H7 (cell line): Measurements from ENCODE around the gene TBC1D16. TPM values are rescaled to one million over a fixed set of nuclear protein-coding genes. Genes with fewer than 3 reads are reported as not detected.

Source experiments
- DNase-seq: peaks from one replicate; pipeline ENCODE4 v3.0.0; 2012
- H3K27me3 ChIP-seq: 2 replicates; pipeline ENCODE4 v1.6.0; 2011; ENCODE audit warnings: mild to moderate bottlenecking, low read length; ENCODE audit not compliant: control insufficient read depth, insufficient read depth
- H3K36me3 ChIP-seq: replicated peaks from 2 replicates; pipeline ENCODE4 v1.5.1; 2011; ENCODE audit warnings: low read length; ENCODE audit not compliant: control insufficient read depth, insufficient read depth
- H3K4me3 ChIP-seq: 2 replicates; pipeline ENCODE4 v1.5.1; 2011; ENCODE audit warnings: low read depth, mild to moderate bottlenecking, control low read depth, low read length, moderate library complexity; ENCODE audit not compliant: insufficient read depth
- total RNA-seq: library from RNA; depleted of rRNA; stranded (reverse); fragments of >200 nt; shearing (Covaris generic); gene quantifications from 2 replicates; pipeline ENCODE4 v1.2.3, GENCODE V29; 2014; rRNA removed

The TBC1D16 gene, protein sequence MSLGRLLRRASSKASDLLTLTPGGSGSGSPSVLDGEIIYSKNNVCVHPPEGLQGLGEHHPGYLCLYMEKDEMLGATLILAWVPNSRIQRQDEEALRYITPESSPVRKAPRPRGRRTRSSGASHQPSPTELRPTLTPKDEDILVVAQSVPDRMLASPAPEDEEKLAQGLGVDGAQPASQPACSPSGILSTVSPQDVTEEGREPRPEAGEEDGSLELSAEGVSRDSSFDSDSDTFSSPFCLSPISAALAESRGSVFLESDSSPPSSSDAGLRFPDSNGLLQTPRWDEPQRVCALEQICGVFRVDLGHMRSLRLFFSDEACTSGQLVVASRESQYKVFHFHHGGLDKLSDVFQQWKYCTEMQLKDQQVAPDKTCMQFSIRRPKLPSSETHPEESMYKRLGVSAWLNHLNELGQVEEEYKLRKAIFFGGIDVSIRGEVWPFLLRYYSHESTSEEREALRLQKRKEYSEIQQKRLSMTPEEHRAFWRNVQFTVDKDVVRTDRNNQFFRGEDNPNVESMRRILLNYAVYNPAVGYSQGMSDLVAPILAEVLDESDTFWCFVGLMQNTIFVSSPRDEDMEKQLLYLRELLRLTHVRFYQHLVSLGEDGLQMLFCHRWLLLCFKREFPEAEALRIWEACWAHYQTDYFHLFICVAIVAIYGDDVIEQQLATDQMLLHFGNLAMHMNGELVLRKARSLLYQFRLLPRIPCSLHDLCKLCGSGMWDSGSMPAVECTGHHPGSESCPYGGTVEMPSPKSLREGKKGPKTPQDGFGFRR
- total RNA-seq, result 81.8 and 95.8 TPM in 2 replicates

DNA sequence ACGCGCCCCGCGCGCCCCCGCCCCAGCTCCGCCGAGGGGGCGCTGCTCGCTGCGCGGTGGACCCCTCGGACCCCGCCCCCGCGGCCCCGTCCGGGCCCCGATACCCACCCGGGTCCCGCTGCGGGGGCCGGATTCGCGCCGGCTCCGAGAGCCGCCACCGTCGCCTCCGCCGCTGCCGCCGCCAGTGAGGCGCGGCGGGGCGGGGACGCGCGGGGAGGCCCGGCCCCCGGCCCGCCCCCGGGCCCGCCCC lies at the start of gene TBC1D16:
TBC1D16 (minus strand) TSS at position 186 of the 250 bp plus-strand sequence. CDS start 22,325 bp downstream, outside the sequence.
- no peak for DNase-seq
- H3K4me3 ChIP-seq, result peak within 1 kb of the TSS; percentile 97
- H3K27me3 ChIP-seq, result no peaks in the 10 kb centered on the region
- no peaks in the 10 kb centered on the region for H3K36me3 ChIP-seq

DNA sequence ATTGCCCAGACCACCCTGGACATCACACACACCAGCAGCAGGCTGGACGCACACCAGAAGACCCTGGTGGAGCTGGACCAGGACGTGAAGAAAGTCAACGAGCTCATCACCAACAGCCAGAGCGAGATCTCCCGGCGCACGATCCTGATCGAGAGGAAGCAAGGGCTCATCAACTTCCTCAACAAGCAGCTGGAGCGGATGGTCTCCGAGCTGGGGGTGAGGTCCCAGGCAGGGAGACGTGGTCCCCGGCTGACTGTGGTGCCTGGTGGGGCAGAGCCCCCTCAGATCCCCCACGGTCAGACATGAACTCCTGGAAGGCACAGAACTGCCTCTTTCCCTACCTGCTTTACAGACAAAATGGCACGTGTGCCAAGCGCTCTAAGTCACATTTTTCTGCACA lies 49.1 kb upstream of the TBC1D16 start:
- no peak overlapping the region for H3K4me3 ChIP-seq
- H3K27me3 ChIP-seq, result no peaks in the 10 kb centered on the region
- H3K36me3 ChIP-seq, result no peaks in the 10 kb centered on the region
- DNase-seq, result no peak

DNA sequence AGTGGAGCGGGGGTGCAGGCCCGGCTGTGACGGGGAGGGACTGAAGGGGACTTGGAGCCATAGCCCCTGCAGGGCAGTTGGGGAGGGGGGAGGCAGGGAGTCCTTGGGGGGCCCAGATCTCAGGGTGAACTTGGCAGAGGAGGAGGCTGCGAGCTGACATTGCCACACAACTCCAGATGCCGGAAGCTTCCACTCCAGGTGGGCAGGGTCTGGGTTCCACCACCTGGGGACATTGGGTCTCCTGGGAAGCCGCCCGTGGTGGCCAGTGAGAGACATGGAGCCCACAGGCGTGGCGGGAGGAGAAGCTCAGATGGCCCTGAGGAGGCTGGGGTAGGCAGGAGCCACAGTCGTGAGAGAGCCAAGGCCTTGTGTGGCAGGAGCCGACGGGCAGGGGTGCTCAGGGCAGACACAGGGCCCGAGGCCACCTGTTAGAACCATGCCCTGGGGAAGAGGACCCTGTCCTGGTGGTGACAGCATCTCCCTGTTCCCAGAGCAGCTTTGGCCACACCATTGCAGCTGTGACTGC lies 47.5 kb upstream of the TBC1D16 start:
- no peaks in the 10 kb centered on the region for H3K36me3 ChIP-seq
- H3K4me3 ChIP-seq, result no peak overlapping the region
- DNase-seq, result peak; percentile 59
- H3K27me3 ChIP-seq, result no peaks in the 10 kb centered on the region

DNA sequence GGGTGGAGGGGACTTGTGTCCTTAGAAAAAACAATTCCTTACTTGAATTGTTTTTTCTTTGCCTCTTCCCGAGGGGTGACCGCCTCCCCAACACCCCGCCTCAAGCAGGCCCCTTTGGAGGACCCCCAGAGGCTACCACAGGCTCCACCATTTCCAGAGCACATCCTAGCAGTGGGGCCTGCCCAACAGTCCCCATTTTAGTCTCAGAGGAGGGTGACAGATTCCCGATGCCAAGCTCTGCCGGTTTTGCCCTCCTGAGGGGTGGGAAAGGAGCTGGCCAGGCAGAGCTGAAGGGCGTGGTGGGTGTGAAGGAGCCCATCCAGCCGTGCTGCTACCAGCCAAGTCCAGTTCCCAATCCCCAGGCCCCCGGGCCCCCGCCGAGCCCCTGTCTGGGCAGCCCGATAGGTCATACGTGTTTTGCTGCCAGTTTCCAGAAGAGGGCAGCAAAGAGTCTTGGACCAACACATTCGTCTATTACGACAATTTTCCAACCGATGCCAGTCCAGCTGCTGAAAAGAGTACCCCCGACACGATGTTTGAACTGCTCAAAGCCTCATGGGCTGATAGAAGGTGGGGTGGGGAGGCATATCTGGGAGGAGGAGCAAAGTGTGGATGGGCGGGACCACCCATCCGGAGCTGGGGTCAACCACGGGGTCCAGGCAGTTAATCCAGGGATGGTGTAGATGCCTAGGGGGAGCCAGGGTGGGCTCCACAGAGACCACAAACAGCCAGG lies 46.9 kb upstream of the TBC1D16 start:
- no peaks in the 10 kb centered on the region for H3K36me3 ChIP-seq
- DNase-seq, result peak; percentile 96
- H3K27me3 ChIP-seq, result no peaks in the 10 kb centered on the region
- H3K4me3 ChIP-seq, result no peak overlapping the region

DNA sequence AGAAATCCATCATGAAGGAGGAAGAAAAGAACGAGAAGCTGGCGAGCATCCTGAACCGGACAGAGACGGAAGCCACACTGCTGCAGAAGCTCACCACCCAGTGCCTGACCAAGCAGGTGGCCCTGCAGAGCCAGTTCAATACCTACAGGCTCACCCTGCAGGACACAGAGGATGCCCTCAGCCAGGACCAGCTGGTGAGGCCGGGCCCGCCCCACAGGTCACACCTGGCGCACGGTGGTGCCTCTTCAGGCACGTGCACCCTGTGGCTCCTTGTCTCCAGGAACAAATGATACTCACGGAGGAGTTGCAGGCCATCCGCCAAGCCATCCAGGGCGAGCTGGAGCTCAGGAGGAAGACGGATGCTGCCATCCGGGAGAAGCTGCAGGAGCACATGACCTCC lies 45.9 kb upstream of the TBC1D16 start:
- no peak overlapping the region for H3K4me3 ChIP-seq
- no peak for DNase-seq
- no peaks in the 10 kb centered on the region for H3K27me3 ChIP-seq

DNA sequence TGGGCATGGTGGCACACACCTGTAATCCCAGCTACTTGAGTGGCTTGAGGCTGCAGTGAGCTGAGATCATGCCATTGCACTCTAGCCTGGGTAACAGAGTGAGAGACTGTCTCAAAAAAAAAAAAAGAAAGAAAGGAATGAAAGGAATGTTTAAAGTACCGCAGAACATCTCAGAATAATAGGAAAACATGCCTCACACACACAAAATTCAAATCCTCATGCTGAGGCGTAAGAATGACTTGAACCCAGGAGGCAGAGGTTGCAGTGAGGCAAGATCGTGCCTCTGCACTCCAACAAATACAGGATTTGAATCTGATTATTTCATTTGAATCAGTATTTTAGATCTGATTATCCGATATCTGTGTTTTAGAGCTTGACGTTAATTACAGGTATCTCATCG lies 44.4 kb upstream of the TBC1D16 start:
- Histone ChIP-seq H3K4me3 (no peak overlapping the region), H3K36me3 (no peaks in the 10 kb centered on the region), H3K27me3 (no peaks in the 10 kb centered on the region)
- no peak for DNase-seq

More for the DNA sequence above, 45.9 kb upstream of the TBC1D16 start:
- H3K36me3 ChIP-seq, result no peaks in the 10 kb centered on the region

DNA sequence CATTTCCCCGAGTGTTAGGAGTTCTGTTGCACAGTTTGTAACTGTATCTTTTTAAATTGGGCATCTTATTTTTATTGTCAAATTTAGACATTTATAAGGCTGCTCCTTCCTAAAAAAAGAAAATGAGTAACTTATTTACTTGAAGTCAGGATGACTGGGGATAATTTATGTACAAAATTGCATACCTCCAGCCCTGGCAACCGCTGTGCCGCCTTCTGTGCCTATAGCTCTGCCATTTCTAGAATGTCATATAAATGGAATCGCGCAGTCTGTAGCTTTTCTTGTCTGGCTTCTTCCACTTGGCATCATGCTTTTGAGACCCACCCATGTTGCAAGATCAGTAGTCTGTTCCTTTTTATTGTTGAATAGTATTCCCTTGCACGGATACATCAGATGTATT lies 36.7 kb upstream of the TBC1D16 start:
- Histone ChIP-seq H3K36me3 (no peaks in the 10 kb centered on the region), H3K27me3 (no peaks in the 10 kb centered on the region), H3K4me3 (no peak overlapping the region)
- no peak for DNase-seq

DNA sequence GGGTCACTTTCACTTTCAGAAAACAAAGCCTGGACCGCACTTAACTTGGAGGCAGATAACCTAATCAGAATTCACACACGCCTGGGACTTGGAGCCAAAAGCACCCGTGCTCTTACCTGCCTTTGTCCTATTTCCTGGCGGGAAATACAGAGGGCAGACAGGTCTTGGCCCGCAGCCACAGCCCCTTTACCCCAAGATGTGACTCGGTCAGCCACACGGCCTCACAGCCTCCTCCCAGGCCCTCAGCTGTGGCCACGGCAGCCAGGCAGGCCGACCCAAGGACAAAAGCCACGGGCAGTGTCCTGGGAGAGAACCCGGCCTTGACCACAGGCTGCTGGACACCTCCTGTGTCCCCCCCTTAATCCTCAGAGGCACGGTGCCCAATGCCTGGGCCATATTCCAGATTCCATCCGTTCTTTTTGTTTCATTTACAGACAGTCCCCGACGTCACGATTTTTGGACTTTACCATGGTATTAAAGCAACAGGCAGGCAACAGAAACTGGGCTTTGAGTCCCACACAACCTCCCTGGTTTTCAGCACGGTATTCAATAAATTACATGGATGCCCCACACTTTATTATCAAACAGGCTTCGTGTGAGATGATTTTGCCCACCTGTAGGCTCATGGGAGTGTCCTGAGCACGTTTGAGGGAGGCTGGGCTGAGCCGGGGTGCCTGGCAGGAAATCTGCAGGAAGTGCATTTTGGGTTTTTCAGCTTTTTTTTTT lies 35.6 kb upstream of the TBC1D16 start:
- H3K27me3 ChIP-seq, result no peaks in the 10 kb centered on the region
- DNase-seq, result no peak
- H3K4me3 ChIP-seq, result no peak overlapping the region

DNA sequence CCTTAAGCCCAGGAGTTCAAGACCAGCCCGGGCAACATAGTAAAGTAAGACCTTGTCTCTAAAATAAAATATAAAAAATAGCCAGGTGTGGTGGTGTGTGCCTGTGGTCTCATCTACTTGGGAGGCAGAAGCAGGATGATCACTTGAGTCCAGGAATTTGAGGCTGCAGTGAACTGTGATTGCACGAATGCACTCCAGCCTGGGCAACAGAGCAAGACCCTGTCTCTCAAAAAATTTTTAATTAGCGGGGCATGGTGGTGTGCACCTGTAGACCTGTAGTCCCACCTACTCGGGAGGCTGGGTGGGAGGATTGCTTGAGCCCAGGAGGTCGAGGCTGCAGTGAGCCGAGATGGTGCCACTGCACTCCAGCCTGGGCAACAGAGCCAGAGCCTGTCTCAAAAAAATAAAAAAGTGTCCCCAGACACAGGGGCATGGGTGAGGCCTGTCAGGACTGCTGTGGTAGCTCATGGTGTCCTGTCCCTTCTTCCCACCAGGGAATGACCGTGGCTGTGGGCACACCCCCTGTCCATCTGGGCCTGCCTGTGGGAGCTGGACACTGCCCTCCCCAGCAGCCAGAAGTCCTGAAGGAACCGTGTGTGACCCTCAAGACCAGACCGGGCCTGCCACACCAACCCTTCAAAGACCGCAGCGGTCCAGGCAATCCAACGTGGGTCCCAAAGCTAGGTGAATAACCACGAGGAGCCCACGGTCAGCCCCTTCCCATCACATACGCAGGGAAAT lies 34.9 kb upstream of the TBC1D16 start:
- Histone ChIP-seq H3K27me3 (no peaks in the 10 kb centered on the region), H3K4me3 (no peak overlapping the region), H3K36me3 (no peaks in the 10 kb centered on the region)
- no peak for DNase-seq

More for the DNA sequence above, 35.6 kb upstream of the TBC1D16 start:
- H3K36me3 ChIP-seq, result no peaks in the 10 kb centered on the region

DNA sequence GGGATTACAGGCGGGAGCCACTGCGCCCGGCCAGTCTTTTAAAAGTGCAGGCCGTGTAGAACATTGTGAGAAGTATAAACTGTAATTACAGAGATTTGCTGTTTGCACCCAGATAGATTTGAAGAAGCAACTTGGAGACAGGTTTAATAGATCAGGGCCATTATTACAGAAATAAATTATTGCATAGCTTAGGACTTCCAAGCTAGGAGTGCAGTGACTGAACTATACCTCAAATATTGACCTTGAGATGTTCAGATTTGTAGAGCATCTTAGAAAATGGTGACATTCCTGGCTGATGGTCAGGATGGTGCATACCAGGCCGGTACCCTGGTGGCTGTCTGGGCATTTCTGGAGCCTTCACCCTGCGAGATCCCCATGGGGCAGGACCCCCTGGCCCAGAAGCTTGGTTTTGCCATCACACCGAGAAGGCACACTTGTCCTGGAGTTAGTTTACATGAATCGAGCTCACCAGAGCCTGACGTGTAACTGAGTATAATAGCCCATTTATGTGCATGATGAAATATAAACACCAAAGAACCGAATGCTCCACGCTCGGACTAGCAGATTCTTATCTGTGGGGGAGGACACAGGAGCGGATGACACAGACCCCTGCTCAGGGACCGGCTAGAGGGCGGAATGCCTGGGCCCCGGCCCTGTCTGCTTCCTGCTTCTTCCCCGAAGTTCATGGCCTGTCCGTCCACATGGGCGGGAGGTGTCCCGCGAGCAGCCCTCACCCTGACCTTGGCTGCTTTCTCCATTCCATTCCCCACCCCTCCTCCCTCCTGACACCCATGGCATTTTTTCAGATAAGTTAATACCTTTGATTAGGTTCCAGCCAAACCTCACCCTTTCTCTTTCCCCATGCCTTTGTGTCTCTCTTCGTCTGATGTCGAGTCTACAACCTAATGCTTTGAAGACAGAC lies 32.9 kb upstream of the TBC1D16 start:
- DNase-seq, result no peak
- Histone ChIP-seq H3K4me3 (no peak overlapping the region), H3K27me3 (no peaks in the 10 kb centered on the region), H3K36me3 (no peaks in the 10 kb centered on the region)

DNA sequence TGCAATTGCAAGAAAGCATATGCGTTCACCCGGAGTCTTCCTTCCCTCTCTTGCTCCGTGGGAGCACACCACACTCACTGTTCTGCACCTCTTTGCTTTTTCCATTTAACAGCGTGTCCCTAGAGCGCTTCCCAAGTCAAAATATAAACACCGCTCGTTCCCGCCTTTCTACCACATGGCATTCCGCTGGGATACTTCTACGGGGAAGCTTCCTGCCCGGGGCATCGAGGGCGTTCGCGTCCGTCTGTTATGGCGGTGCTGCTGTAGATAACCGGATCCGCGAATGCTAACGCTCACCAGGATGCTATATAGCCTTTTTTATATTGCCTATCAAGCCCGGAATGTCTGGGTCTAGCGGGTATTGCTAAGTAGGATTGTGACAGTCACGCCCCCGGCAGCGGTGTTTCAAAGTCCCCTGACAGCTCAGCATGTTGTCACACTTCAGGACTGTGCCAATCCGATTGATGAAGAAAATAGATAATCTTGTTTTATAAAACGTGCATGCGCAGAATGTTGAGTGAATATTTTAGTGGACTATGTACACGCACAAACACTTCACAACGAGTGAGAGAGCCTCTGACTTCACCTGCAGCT lies 31.8 kb upstream of the TBC1D16 start:
- H3K27me3 ChIP-seq, result no peaks in the 10 kb centered on the region
- no peaks in the 10 kb centered on the region for H3K36me3 ChIP-seq
- no peak for DNase-seq
- H3K4me3 ChIP-seq, result no peak overlapping the region

DNA sequence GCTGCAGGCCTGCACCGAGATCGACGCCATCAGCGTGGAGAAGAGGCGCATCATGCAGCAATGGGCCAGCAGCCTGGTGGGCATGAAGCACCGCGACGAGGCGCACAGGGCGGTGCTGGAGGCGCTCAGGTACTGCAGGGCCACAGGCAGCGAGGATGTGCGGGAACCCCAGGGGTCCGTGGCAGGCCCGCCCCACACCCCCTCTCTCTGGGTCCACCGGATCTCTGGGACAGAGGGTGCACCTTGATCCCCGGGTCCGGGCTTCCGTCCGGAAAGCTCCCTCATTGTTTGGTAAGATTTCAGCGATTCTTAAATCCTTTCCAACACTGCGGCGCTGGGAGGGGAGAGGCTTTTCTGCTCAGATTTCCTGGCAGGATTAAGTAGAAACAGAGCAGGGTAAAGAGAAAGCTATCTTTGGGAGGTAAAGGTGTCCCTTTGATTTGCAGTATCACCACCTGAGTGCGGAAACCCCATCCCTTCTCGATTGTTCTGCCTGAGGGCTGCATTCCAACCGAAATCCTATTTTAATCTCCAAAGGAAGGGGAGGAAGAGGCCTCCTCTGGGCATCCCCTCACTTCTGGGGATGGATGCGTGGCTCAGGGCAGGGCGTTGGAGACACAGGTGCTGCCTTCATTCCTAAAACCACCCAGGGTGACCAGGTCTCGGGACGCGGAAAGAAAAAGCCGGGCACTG lies 30.0 kb upstream of the TBC1D16 start:
- Histone ChIP-seq H3K36me3 (no peaks in the 10 kb centered on the region), H3K4me3 (no peak overlapping the region), H3K27me3 (no peaks in the 10 kb centered on the region)
- peak; percentile 86 for DNase-seq
